Measurements from ENCODE around the gene GPC6.

DNA sequence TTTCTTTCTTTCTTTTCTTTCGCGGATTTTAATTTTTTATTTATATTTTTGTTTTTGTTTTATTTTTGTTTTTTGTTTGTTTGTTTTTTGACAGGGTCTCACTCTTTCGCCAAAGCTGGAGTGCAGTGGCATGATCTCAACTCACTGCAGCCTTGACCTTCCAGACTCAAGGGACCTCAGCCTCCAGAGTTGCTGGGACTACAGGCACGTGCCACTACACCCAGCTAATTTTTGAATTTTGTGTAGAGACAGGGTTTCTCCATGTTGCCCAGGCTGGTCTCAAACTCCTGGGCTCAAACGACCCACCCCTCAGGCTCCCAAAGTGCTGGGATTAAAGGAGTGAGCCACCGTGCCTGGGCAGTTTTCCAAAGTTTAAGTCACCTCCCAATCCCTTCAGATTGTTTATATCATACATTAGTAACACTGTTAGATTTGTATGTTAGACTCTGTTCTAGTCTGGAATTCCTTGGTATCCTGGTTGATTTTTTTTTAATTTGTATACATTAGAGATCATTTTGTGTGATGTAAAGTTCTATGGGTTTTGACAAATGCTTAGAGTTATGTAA is 655.6 kb downstream of the GPC6 start:
- TF ChIP-seq MAX (IDR thresholded peaks at IDR 0.05; ENCODE audit: low read depth, low read length) = no peak
- TF ChIP-seq, protein P1, sequence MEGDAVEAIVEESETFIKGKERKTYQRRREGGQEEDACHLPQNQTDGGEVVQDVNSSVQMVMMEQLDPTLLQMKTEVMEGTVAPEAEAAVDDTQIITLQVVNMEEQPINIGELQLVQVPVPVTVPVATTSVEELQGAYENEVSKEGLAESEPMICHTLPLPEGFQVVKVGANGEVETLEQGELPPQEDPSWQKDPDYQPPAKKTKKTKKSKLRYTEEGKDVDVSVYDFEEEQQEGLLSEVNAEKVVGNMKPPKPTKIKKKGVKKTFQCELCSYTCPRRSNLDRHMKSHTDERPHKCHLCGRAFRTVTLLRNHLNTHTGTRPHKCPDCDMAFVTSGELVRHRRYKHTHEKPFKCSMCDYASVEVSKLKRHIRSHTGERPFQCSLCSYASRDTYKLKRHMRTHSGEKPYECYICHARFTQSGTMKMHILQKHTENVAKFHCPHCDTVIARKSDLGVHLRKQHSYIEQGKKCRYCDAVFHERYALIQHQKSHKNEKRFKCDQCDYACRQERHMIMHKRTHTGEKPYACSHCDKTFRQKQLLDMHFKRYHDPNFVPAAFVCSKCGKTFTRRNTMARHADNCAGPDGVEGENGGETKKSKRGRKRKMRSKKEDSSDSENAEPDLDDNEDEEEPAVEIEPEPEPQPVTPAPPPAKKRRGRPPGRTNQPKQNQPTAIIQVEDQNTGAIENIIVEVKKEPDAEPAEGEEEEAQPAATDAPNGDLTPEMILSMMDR (IDR thresholded peaks at IDR 0.05; ENCODE audit: low read depth, low read length) = no peak
- TF ChIP-seq POLR2A (IDR thresholded peaks at IDR 0.05; ENCODE audit: extremely low read depth, insufficient read length) = no peak

All from NB4 (cell line).